Kidney capillary endothelial cell (primary cell): ENCODE data around the gene TMEM271.
"Not testable (repeated sequence)": the region's sequence is repeated elsewhere in the genome, so short reads cannot be mapped to it uniquely, and the experiment has no call there.

Source experiments
- DNase-seq: peaks from one replicate; pipeline ENCODE4 v3.0.0-alpha.2; 2018; ENCODE audit warnings: low spot score

TMEM271 gene

GRCh38 chr4:565614-566013, 10.5 kb downstream of the TMEM271 start:
- not testable (repeated sequence) for DNase-seq

GRCh38 chr4:562458-562857, 13.6 kb downstream of the TMEM271 start:
- not testable (repeated sequence) for DNase-seq

DNA sequence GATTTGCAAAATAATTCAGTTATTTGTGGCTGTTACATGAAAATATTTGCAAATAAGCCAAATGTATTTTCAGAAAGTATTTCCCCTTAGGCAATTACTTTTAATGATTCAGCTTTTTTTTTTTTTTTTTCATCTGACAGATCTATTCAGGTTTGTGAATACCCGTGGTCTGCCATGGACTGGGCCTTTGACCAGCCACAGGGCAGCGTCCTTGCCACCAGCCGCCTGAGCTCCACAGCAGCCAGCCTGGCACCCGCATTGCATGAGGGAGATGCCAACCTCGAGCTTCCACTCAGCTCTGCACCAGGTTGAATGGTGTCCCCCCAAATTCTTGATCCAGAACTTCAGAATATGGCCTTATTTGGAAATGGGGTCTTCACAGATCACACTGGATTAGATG, 14.7 kb downstream of the TMEM271 start:
- DNase-seq = no peak

GRCh38 chr4:560731-561291, 15.3 kb downstream of the TMEM271 start:
- no peak for DNase-seq

GRCh38 chr4:560061-560460, 16.0 kb downstream of the TMEM271 start:
- DNase-seq = no peak

DNA sequence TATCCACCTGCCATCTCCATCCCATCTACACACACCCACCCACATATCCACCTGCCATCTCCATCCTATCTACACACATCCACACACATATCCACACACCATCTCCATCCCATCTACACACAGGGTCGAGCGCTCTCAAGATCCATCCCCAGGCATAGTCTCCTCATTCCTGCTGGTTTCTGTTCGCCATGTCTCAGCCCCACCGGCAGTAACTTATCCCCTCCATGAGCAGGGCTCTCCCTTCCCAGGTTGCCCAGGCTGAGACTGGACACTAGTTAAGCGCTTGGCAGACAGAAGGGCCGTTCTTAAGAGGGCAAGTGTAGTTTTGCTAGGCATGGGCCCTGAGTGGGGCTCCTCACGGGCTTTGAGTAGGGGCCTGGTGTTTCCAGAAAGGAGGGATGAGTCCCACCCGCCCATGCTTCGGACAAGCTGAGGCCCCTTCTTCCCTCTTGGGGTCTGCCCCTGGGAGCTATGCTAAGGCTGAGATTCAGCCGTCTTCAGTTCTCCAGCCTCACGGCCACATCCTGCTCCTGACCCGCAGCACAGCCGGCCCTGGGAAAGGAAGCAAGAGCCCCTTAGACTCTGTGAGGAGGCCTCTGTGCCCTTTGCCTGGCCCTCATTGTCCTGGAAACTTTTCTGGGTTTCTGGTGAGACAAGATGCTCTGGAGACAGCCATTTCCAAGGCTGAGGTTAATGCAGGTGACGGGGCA, 20.4 kb downstream of the TMEM271 start:
- DNase-seq = no peak

- DNase-seq = not testable (repeated sequence)
Measured at GRCh38 chr4:554793-555320, 21.2 kb downstream of the TMEM271 start.

DNA sequence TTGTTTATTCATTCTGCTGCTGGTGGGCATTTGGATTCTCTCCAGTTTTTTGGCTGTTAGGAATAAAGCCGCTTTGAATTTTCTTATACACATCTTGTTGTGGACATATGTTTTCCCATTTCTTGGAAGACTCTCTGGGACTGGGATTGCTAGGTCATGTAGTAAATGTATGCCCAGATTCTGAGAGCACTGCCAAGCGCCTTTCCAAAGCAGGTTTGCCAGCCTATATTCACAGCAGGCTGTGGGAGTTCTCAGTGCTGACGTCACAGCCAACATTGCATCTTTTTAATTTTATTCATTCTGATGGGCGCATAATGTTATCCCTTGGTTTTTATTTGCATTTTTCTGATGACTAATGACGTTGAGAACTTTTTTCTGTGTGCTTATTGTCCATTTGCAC, 24.1 kb downstream of the TMEM271 start:
- DNase-seq = no peak

DNA sequence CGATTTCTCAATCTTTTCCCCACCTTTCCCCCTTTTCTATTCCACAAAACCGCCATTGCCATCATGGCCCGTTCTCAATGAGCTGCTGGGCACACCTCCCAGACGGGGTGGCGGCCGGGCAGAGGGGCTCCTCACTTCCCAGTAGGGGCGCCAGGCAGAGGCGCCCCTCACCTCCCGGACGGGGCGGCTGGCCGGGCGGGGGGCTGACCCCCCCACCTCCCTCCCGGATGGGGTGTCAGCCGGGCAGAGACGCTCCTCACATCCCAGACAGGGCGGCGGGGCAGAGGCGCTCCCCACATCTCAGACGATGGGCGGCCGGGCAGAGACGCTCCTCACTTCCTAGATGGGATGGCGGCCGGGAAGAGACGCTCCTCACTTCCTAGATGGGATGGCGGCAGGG, 25.8 kb downstream of the TMEM271 start:
- DNase-seq = not testable (repeated sequence)

DNA sequence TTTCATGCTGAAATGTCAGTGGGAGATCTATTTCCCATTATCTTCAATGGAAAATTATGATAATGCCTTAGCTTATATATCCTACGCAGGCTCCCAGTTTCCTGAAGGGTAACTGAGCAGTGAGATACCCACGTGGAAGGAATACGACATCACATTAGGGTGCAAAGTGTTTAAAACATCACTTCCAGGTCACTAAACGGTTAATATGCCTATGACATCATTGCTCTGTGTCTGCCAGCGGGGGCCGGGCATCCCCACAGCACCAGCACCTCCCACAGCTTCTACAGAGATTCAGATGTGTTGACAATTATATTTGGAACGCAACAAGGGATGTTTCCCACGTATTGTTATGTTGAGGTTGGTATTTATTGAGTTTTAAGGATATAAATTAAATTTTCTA, 27.1 kb downstream of the TMEM271 start:
- no peak for DNase-seq

DNA sequence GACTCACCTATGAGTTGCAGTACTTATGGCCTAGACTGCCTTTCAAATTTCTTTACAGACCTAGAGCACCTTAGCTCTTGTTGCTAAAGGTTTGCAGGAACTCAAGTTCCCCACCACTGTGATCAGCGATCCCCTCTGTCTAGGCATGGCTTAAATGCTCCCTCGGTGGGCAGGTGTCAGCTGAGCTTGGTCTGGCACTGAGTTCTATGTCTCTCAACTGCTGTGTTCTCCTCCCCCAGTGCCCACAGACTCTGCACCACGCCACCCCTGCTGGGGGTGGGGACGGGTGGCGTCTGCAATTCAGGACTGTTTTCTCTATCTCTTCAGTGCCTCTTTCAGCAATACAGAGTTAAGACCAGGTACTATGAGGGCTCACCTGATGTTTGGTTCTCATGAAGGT, 30.5 kb downstream of the TMEM271 start:
- no peak for DNase-seq

- no peak for DNase-seq
Measured at GRCh38 chr4:544386-545105, 31.5 kb downstream of the TMEM271 start.

DNA sequence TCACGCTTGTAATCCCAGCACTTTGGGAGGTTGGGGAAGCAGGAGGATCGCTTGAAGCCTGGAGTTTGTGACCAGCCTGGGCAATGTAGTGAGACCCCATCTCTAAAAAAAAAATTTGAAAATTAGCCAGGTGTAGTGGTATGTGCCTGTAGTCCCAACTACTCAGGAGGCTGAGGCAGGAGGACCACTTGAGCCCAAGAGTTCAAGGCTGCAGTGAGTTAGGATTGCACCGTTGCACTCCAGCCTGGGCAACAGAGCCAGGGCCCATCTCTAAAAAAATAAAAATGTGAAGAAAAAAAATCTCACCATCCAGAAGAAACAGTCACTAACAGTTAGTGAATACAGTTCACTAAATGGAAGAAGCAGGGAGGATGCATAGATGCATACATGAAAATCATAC, 34.8 kb downstream of the TMEM271 start:
- DNase-seq = no peak

- DNase-seq = no peak
Measured at GRCh38 chr4:538542-539142, 37.5 kb downstream of the TMEM271 start.

- no peak for DNase-seq
Measured at GRCh38 chr4:537436-538264, 38.4 kb downstream of the TMEM271 start.

GRCh38 chr4:536351-536972, 39.6 kb downstream of the TMEM271 start:
- no peak for DNase-seq

GRCh38 chr4:535924-536281, 40.2 kb downstream of the TMEM271 start:
- no peak for DNase-seq

- DNase-seq = no peak
Measured at GRCh38 chr4:535181-535923, 40.7 kb downstream of the TMEM271 start.

DNA sequence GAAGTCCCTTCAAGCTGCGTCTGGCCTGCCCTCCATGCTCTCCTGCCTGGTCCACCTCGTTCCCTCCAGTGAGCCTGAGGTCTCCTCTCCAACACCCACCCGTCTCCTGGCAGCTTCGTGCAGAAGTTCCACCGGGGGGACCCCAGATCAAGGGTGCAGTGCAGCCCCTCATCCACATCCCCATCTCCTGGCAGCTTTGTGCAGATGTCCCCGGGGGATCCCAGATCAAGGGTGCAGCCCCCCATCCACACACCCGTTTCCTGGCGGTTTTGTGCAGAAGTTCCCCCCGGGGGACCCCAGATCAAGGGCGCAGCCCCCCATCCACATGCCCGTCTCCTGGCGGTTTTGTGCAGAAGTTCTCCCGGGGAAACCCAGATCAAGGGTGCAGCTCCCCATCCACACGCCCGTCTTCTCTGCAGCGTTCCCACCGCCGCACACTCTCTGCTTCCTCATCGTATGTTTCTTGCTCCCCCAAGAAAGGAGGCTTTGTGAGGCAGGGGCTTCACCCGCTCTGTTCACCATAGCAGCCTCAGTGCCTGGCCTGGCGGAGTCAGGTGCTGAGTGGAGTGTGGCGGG, 41.4 kb downstream of the TMEM271 start:
- DNase-seq = no peak

DNA sequence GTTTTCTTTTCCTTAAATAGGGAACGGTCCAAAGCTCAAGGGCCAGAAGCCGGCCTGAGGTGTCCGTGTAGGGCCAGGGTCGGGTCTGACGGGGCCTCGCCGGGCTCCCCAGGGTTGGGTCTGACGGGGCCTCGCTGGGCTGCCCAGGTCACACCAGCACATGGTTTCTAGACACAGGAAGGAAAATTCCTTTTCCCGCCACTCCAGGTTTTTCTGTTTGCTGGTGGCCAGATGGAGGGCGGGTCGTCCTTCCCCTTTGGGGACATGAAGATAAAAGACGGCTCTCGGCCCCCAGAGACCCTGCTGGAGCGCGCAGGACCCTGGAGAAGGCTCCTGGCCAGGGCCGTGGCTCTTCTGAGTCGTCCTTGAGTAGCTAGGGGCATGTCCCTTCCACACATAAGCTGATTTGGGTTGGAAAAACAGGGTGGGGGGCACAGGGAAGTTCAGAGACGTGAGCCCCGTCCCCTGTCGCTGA, 42.0 kb downstream of the TMEM271 start:
- DNase-seq = no peak
